ENCODE measurements around the gene MARS1. TPM values are rescaled to one million over a fixed set of nuclear protein-coding genes. Genes with fewer than 3 reads are reported as not detected.

MARS1 gene
- total RNA-seq, 1 experiment from 2014 or later: 291 TPM

DNA sequence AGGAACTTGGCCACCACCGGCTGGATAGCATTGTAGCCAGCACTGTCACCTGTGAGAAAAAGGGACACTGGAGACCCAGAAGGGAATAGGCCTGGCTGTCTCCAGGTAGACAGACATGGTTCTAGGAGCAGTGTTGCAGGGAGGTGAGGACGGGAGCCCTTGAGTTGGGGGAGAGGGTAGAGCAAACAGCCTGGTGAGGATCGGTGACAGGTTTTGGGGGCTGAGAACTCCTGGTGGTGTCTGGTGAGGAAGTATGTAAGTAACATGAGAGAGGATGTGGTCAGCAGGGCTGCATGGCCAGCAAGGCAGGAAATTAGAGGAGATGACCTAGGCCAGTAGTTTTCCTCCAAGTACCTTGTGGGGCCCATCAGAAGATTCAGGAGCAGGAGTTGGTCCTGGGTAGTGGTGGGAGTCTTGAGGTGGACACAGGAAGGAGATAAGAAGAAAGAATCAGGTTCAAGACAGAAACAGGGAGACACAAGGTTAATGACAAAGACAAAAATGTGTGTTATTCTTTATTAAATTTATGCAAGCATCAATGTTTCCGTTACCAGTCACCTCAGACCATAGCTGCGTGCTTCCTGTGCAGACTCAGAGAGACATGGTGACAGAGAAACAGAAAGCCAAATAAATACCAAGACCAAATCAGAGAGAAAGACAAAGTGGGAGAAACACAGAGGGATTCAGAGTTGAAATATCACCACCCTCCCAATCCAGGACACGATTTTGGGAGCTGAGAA is 8.3 kb upstream of the MARS1 start, which contains the start of gene ARHGAP9:
TSS of gene ARHGAP9 (minus strand) at position 491 of the 740 bp plus-strand sequence. CDS start at position 31, 460 bp downstream.
- ChIA-PET CTCF (no interaction called here), POLR2A (no interaction called here)
- no peaks in the 10 kb centered on the region; the same call in 1 of the 2 replicates for H3K27me3 ChIP-seq (ENCODE audit: control insufficient read depth, insufficient read depth, low read length)
- H3K9me3 ChIP-seq (ENCODE audit: control insufficient read depth, insufficient read depth, low read depth, low read length): no peaks in the 10 kb centered on the region
- ATAC-seq: no peak
- H3K4me3 ChIP-seq (ENCODE audit: low read depth in 2 of 2, low read length in 2 of 2): no peak within 1 kb of the TSS
- no peak for DNase-seq (ENCODE audit: low read depth, low spot score)
- no peaks in the 10 kb centered on the region for H3K36me3 ChIP-seq (ENCODE audit: control insufficient read depth, insufficient read depth, low read length)
- no peak within 1 kb of the TSS for H3K27ac ChIP-seq (ENCODE audit: low read length)
- in situ Hi-C loops (cut with HindIII; ENCODE audit: low pct_unique_long_range_greater_than_20kb, low sequenced_read_pairs): no loop called here
- no peaks in the 10 kb centered on the region; the same call in 1 of the 2 replicates for H3K4me1 ChIP-seq (ENCODE audit: control insufficient read depth, insufficient read depth, low read length)
- BruUV-seq (replicated peaks): no TSS peak
- intact Hi-C loops (cut with micrococcal nuclease; ENCODE audit: unreplicated experiment): no loop called here
- TF ChIP-seq SIN3A (IDR thresholded peaks at IDR 0.05; ENCODE audit: borderline replicate concordance, insufficient read depth, low read depth, low read length) (no peak), TCF7L2 (IDR thresholded peaks at IDR 0.05; ENCODE audit: low read depth, low read length) (no peak), POLR2AphosphoS5 (IDR thresholded peaks at IDR 0.05; ENCODE audit: low read depth, low read length) (no peak)
- TF ChIP-seq, protein P1, sequence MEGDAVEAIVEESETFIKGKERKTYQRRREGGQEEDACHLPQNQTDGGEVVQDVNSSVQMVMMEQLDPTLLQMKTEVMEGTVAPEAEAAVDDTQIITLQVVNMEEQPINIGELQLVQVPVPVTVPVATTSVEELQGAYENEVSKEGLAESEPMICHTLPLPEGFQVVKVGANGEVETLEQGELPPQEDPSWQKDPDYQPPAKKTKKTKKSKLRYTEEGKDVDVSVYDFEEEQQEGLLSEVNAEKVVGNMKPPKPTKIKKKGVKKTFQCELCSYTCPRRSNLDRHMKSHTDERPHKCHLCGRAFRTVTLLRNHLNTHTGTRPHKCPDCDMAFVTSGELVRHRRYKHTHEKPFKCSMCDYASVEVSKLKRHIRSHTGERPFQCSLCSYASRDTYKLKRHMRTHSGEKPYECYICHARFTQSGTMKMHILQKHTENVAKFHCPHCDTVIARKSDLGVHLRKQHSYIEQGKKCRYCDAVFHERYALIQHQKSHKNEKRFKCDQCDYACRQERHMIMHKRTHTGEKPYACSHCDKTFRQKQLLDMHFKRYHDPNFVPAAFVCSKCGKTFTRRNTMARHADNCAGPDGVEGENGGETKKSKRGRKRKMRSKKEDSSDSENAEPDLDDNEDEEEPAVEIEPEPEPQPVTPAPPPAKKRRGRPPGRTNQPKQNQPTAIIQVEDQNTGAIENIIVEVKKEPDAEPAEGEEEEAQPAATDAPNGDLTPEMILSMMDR (IDR thresholded peaks at IDR 0.05): no peak
- TF ChIP-seq, protein P2, sequence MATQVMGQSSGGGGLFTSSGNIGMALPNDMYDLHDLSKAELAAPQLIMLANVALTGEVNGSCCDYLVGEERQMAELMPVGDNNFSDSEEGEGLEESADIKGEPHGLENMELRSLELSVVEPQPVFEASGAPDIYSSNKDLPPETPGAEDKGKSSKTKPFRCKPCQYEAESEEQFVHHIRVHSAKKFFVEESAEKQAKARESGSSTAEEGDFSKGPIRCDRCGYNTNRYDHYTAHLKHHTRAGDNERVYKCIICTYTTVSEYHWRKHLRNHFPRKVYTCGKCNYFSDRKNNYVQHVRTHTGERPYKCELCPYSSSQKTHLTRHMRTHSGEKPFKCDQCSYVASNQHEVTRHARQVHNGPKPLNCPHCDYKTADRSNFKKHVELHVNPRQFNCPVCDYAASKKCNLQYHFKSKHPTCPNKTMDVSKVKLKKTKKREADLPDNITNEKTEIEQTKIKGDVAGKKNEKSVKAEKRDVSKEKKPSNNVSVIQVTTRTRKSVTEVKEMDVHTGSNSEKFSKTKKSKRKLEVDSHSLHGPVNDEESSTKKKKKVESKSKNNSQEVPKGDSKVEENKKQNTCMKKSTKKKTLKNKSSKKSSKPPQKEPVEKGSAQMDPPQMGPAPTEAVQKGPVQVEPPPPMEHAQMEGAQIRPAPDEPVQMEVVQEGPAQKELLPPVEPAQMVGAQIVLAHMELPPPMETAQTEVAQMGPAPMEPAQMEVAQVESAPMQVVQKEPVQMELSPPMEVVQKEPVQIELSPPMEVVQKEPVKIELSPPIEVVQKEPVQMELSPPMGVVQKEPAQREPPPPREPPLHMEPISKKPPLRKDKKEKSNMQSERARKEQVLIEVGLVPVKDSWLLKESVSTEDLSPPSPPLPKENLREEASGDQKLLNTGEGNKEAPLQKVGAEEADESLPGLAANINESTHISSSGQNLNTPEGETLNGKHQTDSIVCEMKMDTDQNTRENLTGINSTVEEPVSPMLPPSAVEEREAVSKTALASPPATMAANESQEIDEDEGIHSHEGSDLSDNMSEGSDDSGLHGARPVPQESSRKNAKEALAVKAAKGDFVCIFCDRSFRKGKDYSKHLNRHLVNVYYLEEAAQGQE (IDR thresholded peaks at IDR 0.05; ENCODE audit: insufficient read depth in 1 of 2, low read depth in 2 of 2, low read length in 1 of 2): no peak

DNA sequence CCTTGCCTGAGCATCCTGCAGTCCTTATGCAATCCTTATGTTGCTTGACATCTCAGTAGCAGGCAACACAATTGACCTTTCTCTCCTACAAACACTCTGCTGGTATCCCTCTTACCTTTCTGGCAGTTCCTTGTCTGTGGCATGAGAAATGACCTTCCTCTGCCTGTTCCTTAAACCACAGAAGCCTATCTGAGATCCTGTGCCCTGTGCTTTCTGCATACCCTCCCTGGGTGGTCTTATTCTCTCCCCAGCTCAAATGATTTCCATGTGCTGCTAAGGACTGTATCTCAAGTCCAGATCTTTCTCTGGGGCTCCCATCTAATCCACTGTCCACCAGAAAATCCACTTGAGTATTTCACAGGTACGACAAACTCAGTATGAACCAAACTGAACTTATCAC is 6.2 kb upstream of the MARS1 start:
- ChIA-PET CTCF (interaction anchor here (0.6 kb wide), 1 partner anchor 157 kb away, joined by 3 read pairs; no protein-coding TSS in a partner anchor), POLR2A (no interaction called here)
- in situ Hi-C loops (cut with HindIII; ENCODE audit: low pct_unique_long_range_greater_than_20kb, low sequenced_read_pairs): no loop called here
- no peak overlapping the region for H3K4me3 ChIP-seq (ENCODE audit: low read depth in 2 of 2, low read length in 2 of 2)
- no TSS peak for BruUV-seq (replicated peaks)
- no peak for ATAC-seq
- no peaks in the 10 kb centered on the region for H3K27me3 ChIP-seq (ENCODE audit: control insufficient read depth, insufficient read depth, low read length)
- intact Hi-C loops (cut with micrococcal nuclease; ENCODE audit: unreplicated experiment): no loop called here
- TF ChIP-seq TCF7L2 (IDR thresholded peaks at IDR 0.05; ENCODE audit: low read depth, low read length) (no peak), SIN3A (IDR thresholded peaks at IDR 0.05; ENCODE audit: borderline replicate concordance, insufficient read depth, low read depth, low read length) (no peak), POLR2AphosphoS5 (IDR thresholded peaks at IDR 0.05; ENCODE audit: low read depth, low read length) (no peak)
- TF ChIP-seq, protein P1 (IDR thresholded peaks at IDR 0.05): no peak
- TF ChIP-seq, protein P2 (IDR thresholded peaks at IDR 0.05; ENCODE audit: insufficient read depth in 1 of 2, low read depth in 2 of 2, low read length in 1 of 2): no peak
- no peaks in the 10 kb centered on the region for H3K9me3 ChIP-seq (ENCODE audit: control insufficient read depth, insufficient read depth, low read depth, low read length)
- no peak overlapping the region for H3K27ac ChIP-seq (ENCODE audit: low read length)
- no peak for DNase-seq (ENCODE audit: low read depth, low spot score)
- H3K36me3 ChIP-seq (ENCODE audit: control insufficient read depth, insufficient read depth, low read length): no peaks in the 10 kb centered on the region
- H3K4me1 ChIP-seq (ENCODE audit: control insufficient read depth, insufficient read depth, low read length): no peaks in the 10 kb centered on the region
